HepG2 (cell line): ENCODE results near the gene MIB2. TPM values are rescaled to one million over a fixed set of nuclear protein-coding genes. Genes with fewer than 3 reads are reported as not detected.

Experiments
- ATAC-seq: fragments of 200-7000 bp; cut with Tn5 transposase; 3 replicates; pipeline ENCODE4 v1.9.1; 2020; ENCODE audit warnings: mild to moderate bottlenecking, moderate library complexity
- BruUV-seq: library from RNA; stranded (reverse); fragments of 400-500 nt; replicated peaks from 2 replicates; lab custom pipeline; 2021; lab: Mats Ljungman, UMichigan
- CTCF ChIA-PET: fragments of 300-600 bp; formaldehyde crosslinking; extraction: SDS; loops from one replicate; lab custom pipeline; 2021; ENCODE audit warnings: low total read pairs, inconsistent platforms, low intra/inter-chr PET ratio; lab: Yijun Ruan, JAX
- POLR2A ChIA-PET: fragments of 350-600 bp; sonication (Branson Sonifier 250); formaldehyde crosslinking; loops from one replicate; lab custom pipeline; 2020; ENCODE audit warnings: antibody characterized with exemption, inconsistent platforms; lab: Yijun Ruan, JAX
- DNase-seq: peaks from one replicate; pipeline ENCODE4 v3.0.0-alpha.2; 2015; ENCODE audit warnings: low spot score
- FAIRE-seq: peaks from 3 replicates; lab custom pipeline; 2011; peaks lifted over from hg19 to GRCh38; lab: Jason Lieb, UNC
- H2AFZ ChIP-seq: one replicate; pipeline ENCODE4 v1.6.1; 2011; ENCODE audit warnings: low read length, inconsistent platforms
- H3K27ac ChIP-seq: fragments of 300-600 bp; 3 replicates; pipeline ENCODE4 v1.8.0; 2011; ENCODE audit warnings: mixed run types, mild to moderate bottlenecking, mixed read lengths, low read length, inconsistent platforms; ENCODE audit not compliant: insufficient read depth; ENCODE audit errors: extremely low read length
- H3K27me3 ChIP-seq, 2 experiments: fragments of 200-600 bp in 1 of 2; 2 replicates in 1 of 2; 3 replicates in 1 of 2; pipeline versions ENCODE4 v1.6.0 to v1.8.0; 2011; ENCODE audit warnings: low read length in 2 of 2, mild to moderate bottlenecking in 2 of 2, moderate library complexity in 2 of 2, inconsistent platforms in 1 of 2; ENCODE audit not compliant: insufficient read depth in 2 of 2, control insufficient read depth in 1 of 2
- H3K36me3 ChIP-seq, 2 experiments: fragments of 200-600 bp in 1 of 2; replicated peaks in 1 of 2; 2 replicates in 1 of 2; 3 replicates in 1 of 2; pipeline versions ENCODE4 v1.5.1 to v1.8.0; 2011; ENCODE audit warnings: low read length in 2 of 2, inconsistent platforms in 1 of 2; ENCODE audit not compliant: insufficient read depth in 2 of 2, control insufficient read depth in 1 of 2
- H3K4me1 ChIP-seq: 2 replicates; pipeline ENCODE4 v1.5.1; 2012; ENCODE audit warnings: low read length, inconsistent platforms; ENCODE audit not compliant: insufficient read depth
- H3K4me2 ChIP-seq: 2 replicates; pipeline ENCODE4 v1.6.0; 2011; ENCODE audit warnings: low read depth, low read length, inconsistent platforms
- H3K4me3 ChIP-seq, 3 experiments: fragments of 200-600 bp in 1 of 3; sonication (generic), shearing (Covaris generic) in 1 of 3; replicated peaks in 1 of 3; 2 replicates each; pipeline ENCODE4 v1.5.1; 2011 to 2016; ENCODE audit warnings: low read length in 3 of 3, inconsistent platforms in 2 of 3, low read depth in 2 of 3, mild to moderate bottlenecking in 2 of 3, control low read depth in 1 of 3, mixed read lengths in 1 of 3; ENCODE audit not compliant: insufficient read depth in 1 of 3
- H3K79me2 ChIP-seq: one replicate; pipeline ENCODE4 v1.6.1; 2011; ENCODE audit warnings: low read length, inconsistent platforms; ENCODE audit not compliant: insufficient read depth
- H3K9ac ChIP-seq: 2 replicates; pipeline ENCODE4 v1.6.0; 2011; ENCODE audit warnings: mild to moderate bottlenecking, low read depth, low read length, inconsistent platforms; ENCODE audit not compliant: insufficient read depth
- H3K9me3 ChIP-seq: 2 replicates; pipeline ENCODE4 v1.5.1; 2012; ENCODE audit warnings: mild to moderate bottlenecking, low read length
- H4K20me1 ChIP-seq: 2 replicates; pipeline ENCODE4 v1.6.0; 2011; ENCODE audit warnings: inconsistent platforms, mild to moderate bottlenecking, low read length, moderate library complexity; ENCODE audit not compliant: insufficient read depth
- CENPT ChIP-seq: sonication (generic); formaldehyde crosslinking; IDR thresholded peaks from 2 replicates; pipeline ENCODE4 v1.8.0; 2022; ENCODE audit warnings: low read depth, mild to moderate bottlenecking, moderate library complexity, missing genetic modification reagents
- DDIT3 ChIP-seq: sonication (generic); formaldehyde crosslinking; IDR thresholded peaks from 2 replicates; pipeline ENCODE4 v1.4.0; 2020; ENCODE audit warnings: mild to moderate bottlenecking, missing genetic modification reagents
- HES4 ChIP-seq: sonication (generic); formaldehyde crosslinking; IDR thresholded peaks from 2 replicates; pipeline ENCODE4 v1.9.0; 2021; ENCODE audit warnings: mild to moderate bottlenecking, missing genetic modification reagents, borderline replicate concordance
- IKZF1 ChIP-seq: fragments of 450-650 bp; IDR thresholded peaks from 2 replicates; pipeline ENCODE4 v1.7.1; 2016
- JUNB ChIP-seq: sonication (generic); formaldehyde crosslinking; IDR thresholded peaks from 2 replicates; pipeline ENCODE4 v1.8.0; 2022; ENCODE audit warnings: missing genetic modification reagents, mild to moderate bottlenecking, borderline replicate concordance
- MTA3 ChIP-seq: sonication (generic); formaldehyde crosslinking; IDR thresholded peaks from 2 replicates; pipeline ENCODE4 v1.4.0; 2020; ENCODE audit warnings: missing genetic modification reagents
- MXD4 ChIP-seq: IDR thresholded peaks from 2 replicates; pipeline ENCODE4 v1.6.1; 2016; ENCODE audit warnings: mild to moderate bottlenecking, missing biosample characterization, missing genetic modification reagents
- SNAPC2 ChIP-seq: sonication (generic); formaldehyde crosslinking; IDR thresholded peaks from 2 replicates; pipeline ENCODE4 v1.8.1; 2022; ENCODE audit warnings: mild to moderate bottlenecking, missing genetic modification reagents
- U2AF2 ChIP-seq: fragments of 200-400 bp; formaldehyde crosslinking; IDR thresholded peaks from 2 replicates; pipeline ENCODE4 v1.6.1; 2017; ENCODE audit warnings: low read depth, mild to moderate bottlenecking, low read length
- ZFP90 ChIP-seq: sonication (generic); formaldehyde crosslinking; IDR thresholded peaks from 2 replicates; pipeline ENCODE4 v1.8.0; 2022; ENCODE audit warnings: missing genetic modification reagents, mild to moderate bottlenecking, inconsistent platforms, borderline replicate concordance
- ZNF337 ChIP-seq: sonication (generic); formaldehyde crosslinking; IDR thresholded peaks from 2 replicates; pipeline ENCODE4 v1.5.1; 2020; ENCODE audit warnings: missing genetic modification reagents, low read depth, mild to moderate bottlenecking, borderline replicate concordance
- ZNF451 ChIP-seq: sonication (generic); formaldehyde crosslinking; IDR thresholded peaks from 2 replicates; pipeline ENCODE4 v1.5.0; 2020; ENCODE audit warnings: mild to moderate bottlenecking, missing genetic modification reagents
- ZNF724P ChIP-seq: sonication (generic); formaldehyde crosslinking; IDR thresholded peaks from 2 replicates; pipeline ENCODE4 v1.8.0; 2022; ENCODE audit warnings: missing genetic modification reagents, borderline replicate concordance
- ZNF75D ChIP-seq: sonication (generic); formaldehyde crosslinking; IDR thresholded peaks from 2 replicates; pipeline ENCODE4 v1.8.1; 2023; ENCODE audit warnings: missing genetic modification reagents, mild to moderate bottlenecking, borderline replicate concordance
- ZNF780A ChIP-seq: sonication (generic); formaldehyde crosslinking; IDR thresholded peaks from 2 replicates; pipeline ENCODE4 v1.8.0; 2022; ENCODE audit warnings: mild to moderate bottlenecking, missing genetic modification reagents, moderate library complexity
- WGBS: methylation state at CpG from one replicate; pipeline ENCODE4 v1.1.6; 2017; ENCODE audit warnings: low lambda C conversion rate; 5-methylcytosine and 5-hydroxymethylcytosine counted together
- in situ Hi-C: cut with HindIII; loops from 2 replicates; pipeline ENCODE4 v1.10.0; 2017; ENCODE audit warnings: low pct_unique_long_range_greater_than_20kb; ENCODE audit not compliant: extremely low pct_ligation_motif_present
- intact Hi-C: fragments of 100-400 bp; cut with micrococcal nuclease; formaldehyde crosslinking; loops from one replicate; pipeline ENCODE4 v1.10.0; 2022; ENCODE audit not compliant: unreplicated experiment
- polyA plus RNA-seq, 8 experiments: library from polyadenylated mRNA; depleted of rRNA in 3 of 8; stranded (reverse) in 7 of 8; unstranded in 1 of 8; fragments of >200 nt; fragmentation: Illumina TruSeq in 4 of 8; extraction: Trizol in 4 of 8; gene quantifications; 2 replicates each; pipeline versions ENCODE4 v1.2.1 to v1.2.3, GENCODE V29; 2011 to 2016; ENCODE audit warnings: low read depth in 4 of 8, missing spikeins in 1 of 8, mixed read lengths in 1 of 8; ENCODE audit not compliant: insufficient read depth in 1 of 8
- total RNA-seq, 5 experiments: library from RNA; depleted of rRNA; stranded (reverse); fragments of >200 nt; fragmentation: Illumina TruSeq; extraction: Trizol; gene quantifications; 2 replicates each; pipeline ENCODE4 v1.2.3, GENCODE V29; 2016; ENCODE audit warnings: low read depth in 1 of 5
- TF ChIP-seq, protein P1 (sequence below): sonication (generic); formaldehyde crosslinking; conservative IDR thresholded peaks from 2 replicates; pipeline ENCODE4 v1.4.0; 2020; ENCODE audit warnings: missing genetic modification reagents
- TF ChIP-seq, protein P2 (sequence below): sonication (generic); formaldehyde crosslinking; IDR thresholded peaks from 2 replicates; pipeline ENCODE4 v1.4.0; 2020; ENCODE audit warnings: mild to moderate bottlenecking, low read depth, missing genetic modification reagents

MIB2 gene
- total and polyA plus RNA-seq, 2 of the 13 experiments (the other 11 are each of a cell fraction or from before 2014, with no cell fraction given), result 19.9 to 30.4 TPM

DNA sequence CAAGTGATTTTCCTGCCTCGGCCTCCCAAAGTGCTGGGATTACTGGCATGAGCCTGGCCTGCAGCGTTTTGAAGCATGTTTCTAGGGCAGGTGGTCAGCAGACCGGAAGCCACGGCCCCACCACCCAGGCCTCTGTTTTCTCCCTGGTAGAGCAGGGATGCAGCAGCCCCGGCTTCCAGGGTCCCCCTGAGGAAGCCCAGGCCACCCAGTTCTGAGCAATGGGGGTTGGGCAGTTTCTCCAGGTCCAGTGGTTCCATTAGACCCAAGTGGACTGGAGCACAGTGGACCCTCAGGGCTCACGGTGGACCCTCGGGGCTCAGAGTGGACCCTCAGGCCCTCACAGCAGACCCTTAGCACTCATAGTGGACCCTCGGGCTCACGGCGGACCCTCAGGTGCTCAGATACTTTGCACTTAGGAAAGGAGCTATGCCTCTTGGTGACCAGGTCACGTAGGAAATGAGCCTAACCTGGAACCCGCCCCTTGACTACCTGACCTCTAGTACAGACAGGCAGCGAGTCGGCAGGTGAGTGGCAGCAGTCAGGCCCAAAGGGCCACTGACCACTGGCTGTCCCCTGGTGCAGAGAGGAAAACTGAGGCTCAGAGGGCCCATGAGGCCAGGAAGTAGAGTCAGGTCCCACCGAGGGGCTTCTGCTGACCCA is 10.8 kb upstream of the MIB2 start (continued):
- TF ChIP-seq, protein P1, sequence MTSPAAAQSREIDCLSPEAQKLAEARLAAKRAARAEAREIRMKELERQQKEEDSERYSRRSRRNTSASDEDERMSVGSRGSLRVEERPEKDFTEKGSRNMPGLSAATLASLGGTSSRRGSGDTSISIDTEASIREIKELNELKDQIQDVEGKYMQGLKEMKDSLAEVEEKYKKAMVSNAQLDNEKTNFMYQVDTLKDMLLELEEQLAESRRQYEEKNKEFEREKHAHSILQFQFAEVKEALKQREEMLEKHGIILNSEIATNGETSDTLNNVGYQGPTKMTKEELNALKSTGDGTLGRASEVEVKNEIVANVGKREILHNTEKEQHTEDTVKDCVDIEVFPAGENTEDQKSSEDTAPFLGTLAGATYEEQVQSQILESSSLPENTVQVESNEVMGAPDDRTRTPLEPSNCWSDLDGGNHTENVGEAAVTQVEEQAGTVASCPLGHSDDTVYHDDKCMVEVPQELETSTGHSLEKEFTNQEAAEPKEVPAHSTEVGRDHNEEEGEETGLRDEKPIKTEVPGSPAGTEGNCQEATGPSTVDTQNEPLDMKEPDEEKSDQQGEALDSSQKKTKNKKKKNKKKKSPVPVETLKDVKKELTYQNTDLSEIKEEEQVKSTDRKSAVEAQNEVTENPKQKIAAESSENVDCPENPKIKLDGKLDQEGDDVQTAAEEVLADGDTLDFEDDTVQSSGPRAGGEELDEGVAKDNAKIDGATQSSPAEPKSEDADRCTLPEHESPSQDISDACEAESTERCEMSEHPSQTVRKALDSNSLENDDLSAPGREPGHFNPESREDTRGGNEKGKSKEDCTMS (CRISPR knock-in tag), result no peak
- TF ChIP-seq CENPT (CRISPR knock-in tag), result no peak
- no peak for TF ChIP-seq SNAPC2 (CRISPR knock-in tag)
- TF ChIP-seq ZNF451 (CRISPR knock-in tag), result no peak
- no peak for TF ChIP-seq ZFP90
- TF ChIP-seq MXD4 (CRISPR knock-in tag), result no peak
- no peak for TF ChIP-seq DDIT3 (CRISPR knock-in tag)
- TF ChIP-seq, all 625 proteins: peak for 0

DNA sequence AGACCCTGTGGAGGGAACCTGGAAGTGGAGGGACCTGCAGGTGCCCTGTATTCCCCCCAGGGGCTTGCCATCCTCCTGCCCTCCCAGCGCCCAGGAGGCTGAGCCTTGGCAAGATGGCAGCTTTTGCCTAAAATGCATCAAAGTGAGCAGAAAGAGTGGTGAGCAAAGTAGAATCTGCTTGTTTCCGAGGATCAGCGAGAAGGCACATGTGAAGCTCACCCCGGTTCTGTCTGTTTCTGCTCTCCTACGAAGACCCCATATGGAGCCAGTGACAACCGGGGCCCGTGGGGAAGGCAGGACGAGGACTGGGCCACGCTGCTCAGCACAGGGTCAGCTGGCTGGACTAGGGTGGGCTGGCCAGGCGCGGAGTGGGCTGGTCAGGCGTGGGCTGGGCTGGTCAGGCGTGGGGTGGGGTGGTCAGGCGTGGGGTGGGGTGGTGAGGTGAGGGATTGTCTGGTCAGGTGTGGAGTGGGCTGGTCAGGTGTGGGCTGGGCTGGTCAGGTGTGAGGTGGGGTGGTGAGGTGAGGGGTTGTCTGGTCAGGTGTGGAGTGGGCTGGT is 10.2 kb upstream of the MIB2 start:
- 56% methylated on average over 14 of the region's 14 CpGs for WGBS
- intact Hi-C loops (no loop called here), in situ Hi-C loops (no loop called here)
- H3K4me1 ChIP-seq, result peaks cover 37% of the 10 kb centered on the region
- H3K4me3 ChIP-seq, result no peak overlapping the region
- H3K9ac ChIP-seq, result no peak overlapping the region
- H3K4me2 ChIP-seq, result 0 out of 2 replicates have a peak overlapping the region, but pooled peaks have one; percentile 8
- H2AFZ ChIP-seq, result no peak overlapping the region
- no peaks in the 10 kb centered on the region for H3K36me3 ChIP-seq
- POLR2A ChIA-PET, result no interaction called here
- no peaks in the 10 kb centered on the region for H3K9me3 ChIP-seq
- H3K27ac ChIP-seq, result no peak overlapping the region
- ATAC-seq (no peak; the same call in 2 of the 3 replicates), FAIRE-seq (no peak), DNase-seq (no peak)
- no peaks in the 10 kb centered on the region for H4K20me1 ChIP-seq
- no TSS peak for BruUV-seq
- CTCF ChIA-PET, result no interaction called here
- no peaks in the 10 kb centered on the region for H3K79me2 ChIP-seq
- H3K27me3 ChIP-seq, result peaks cover 1 to 9% of the 10 kb centered on the region in 2 experiments; a peak in 2 of 5 replicates
- no peak for TF ChIP-seq U2AF2
- TF ChIP-seq IKZF1, result no peak
- no peak for TF ChIP-seq HES4 (CRISPR knock-in tag)
- no peak for TF ChIP-seq MTA3
- TF ChIP-seq ZNF724P, result no peak
- TF ChIP-seq, protein P2, sequence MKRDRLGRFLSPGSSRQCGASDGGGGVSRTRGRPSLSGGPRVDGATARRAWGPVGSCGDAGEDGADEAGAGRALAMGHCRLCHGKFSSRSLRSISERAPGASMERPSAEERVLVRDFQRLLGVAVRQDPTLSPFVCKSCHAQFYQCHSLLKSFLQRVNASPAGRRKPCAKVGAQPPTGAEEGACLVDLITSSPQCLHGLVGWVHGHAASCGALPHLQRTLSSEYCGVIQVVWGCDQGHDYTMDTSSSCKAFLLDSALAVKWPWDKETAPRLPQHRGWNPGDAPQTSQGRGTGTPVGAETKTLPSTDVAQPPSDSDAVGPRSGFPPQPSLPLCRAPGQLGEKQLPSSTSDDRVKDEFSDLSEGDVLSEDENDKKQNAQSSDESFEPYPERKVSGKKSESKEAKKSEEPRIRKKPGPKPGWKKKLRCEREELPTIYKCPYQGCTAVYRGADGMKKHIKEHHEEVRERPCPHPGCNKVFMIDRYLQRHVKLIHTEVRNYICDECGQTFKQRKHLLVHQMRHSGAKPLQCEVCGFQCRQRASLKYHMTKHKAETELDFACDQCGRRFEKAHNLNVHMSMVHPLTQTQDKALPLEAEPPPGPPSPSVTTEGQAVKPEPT (CRISPR knock-in tag), result no peak
- no peak for TF ChIP-seq ZNF75D (CRISPR knock-in tag)
- no peak for TF ChIP-seq ZNF337
- no peak for TF ChIP-seq ZNF780A (CRISPR knock-in tag)
- no peak for TF ChIP-seq JUNB
